ENCODE measurements around the gene KCNAB1. TPM values are rescaled to one million over a fixed set of nuclear protein-coding genes. Genes with fewer than 3 reads are reported as not detected.

The KCNAB1 gene
- total RNA-seq, 1 experiment from 2014 or later: 1.0 TPM

DNA sequence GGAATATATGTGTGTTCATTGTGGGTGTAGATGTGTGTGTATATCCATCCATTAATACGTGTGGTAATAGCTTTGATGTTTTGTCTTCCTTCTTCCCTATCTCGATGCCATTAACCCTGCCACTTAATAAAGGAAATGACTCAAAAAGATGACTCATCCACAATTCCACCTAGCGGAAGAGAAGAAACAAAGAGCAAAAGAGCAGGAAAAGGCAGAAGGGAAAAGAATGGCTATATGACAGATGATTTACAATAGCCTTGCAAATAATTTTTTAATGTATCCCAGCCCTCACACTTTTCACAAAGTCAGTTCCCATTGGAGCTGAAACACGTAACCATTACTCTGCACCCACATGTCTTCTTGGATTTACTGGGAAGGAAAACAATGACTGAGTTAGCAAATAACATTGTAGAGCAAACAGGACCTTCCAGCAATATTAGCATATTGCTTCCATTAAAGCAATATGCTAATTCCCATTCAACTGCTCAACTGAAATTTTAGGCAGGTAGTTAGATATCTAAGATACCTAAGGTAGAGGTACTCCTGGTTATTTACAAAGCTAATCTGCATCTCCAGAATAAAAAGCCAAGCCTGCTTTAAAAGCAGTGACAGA lies 197.2 kb downstream of the KCNAB1 start:
- Mint-ChIP-seq H3K27ac (peak overlapping the region; percentile 79), H3K9me3 (no peaks in the 10 kb centered on the region), H3K36me3 (no peaks in the 10 kb centered on the region), H3K4me1 (peaks cover 26% of the 10 kb centered on the region), H3K27me3 (ENCODE audit: low read depth) (no peaks in the 10 kb centered on the region), H3K4me3 (no peak overlapping the region)
- ATAC-seq: peak; percentile 46
- TF ChIP-seq RORB (CRISPR knock-in tag; IDR thresholded peaks at IDR 0.05) (no peak), GTF2I (CRISPR knock-in tag; conservative IDR thresholded peaks at IDR 0.05) (no peak), HMGA2 (CRISPR knock-in tag; IDR thresholded peaks at IDR 0.05) (no peak), ESRRA (CRISPR knock-in tag; IDR thresholded peaks at IDR 0.05; ENCODE audit: borderline replicate concordance) (no peak), GRHL2 (CRISPR knock-in tag; IDR thresholded peaks at IDR 0.05; ENCODE audit: insufficient replicate concordance, severe bottlenecking) (no peak), ZNF317 (CRISPR knock-in tag; IDR thresholded peaks at IDR 0.05; ENCODE audit: borderline replicate concordance, low read depth) (no peak), FOXP1 (CRISPR knock-in tag; IDR thresholded peaks at IDR 0.05; ENCODE audit: borderline replicate concordance) (no peak)
- TF ChIP-seq, protein P1, sequence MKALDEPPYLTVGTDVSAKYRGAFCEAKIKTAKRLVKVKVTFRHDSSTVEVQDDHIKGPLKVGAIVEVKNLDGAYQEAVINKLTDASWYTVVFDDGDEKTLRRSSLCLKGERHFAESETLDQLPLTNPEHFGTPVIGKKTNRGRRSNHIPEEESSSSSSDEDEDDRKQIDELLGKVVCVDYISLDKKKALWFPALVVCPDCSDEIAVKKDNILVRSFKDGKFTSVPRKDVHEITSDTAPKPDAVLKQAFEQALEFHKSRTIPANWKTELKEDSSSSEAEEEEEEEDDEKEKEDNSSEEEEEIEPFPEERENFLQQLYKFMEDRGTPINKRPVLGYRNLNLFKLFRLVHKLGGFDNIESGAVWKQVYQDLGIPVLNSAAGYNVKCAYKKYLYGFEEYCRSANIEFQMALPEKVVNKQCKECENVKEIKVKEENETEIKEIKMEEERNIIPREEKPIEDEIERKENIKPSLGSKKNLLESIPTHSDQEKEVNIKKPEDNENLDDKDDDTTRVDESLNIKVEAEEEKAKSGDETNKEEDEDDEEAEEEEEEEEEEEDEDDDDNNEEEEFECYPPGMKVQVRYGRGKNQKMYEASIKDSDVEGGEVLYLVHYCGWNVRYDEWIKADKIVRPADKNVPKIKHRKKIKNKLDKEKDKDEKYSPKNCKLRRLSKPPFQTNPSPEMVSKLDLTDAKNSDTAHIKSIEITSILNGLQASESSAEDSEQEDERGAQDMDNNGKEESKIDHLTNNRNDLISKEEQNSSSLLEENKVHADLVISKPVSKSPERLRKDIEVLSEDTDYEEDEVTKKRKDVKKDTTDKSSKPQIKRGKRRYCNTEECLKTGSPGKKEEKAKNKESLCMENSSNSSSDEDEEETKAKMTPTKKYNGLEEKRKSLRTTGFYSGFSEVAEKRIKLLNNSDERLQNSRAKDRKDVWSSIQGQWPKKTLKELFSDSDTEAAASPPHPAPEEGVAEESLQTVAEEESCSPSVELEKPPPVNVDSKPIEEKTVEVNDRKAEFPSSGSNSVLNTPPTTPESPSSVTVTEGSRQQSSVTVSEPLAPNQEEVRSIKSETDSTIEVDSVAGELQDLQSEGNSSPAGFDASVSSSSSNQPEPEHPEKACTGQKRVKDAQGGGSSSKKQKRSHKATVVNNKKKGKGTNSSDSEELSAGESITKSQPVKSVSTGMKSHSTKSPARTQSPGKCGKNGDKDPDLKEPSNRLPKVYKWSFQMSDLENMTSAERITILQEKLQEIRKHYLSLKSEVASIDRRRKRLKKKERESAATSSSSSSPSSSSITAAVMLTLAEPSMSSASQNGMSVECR (CRISPR knock-in tag; IDR thresholded peaks at IDR 0.05; ENCODE audit: borderline replicate concordance): no peak
- TF ChIP-seq, protein P2, sequence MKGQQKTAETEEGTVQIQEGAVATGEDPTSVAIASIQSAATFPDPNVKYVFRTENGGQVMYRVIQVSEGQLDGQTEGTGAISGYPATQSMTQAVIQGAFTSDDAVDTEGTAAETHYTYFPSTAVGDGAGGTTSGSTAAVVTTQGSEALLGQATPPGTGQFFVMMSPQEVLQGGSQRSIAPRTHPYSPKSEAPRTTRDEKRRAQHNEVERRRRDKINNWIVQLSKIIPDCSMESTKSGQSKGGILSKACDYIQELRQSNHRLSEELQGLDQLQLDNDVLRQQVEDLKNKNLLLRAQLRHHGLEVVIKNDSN (CRISPR knock-in tag; IDR thresholded peaks at IDR 0.05): no peak
- TF ChIP-seq, protein P3, sequence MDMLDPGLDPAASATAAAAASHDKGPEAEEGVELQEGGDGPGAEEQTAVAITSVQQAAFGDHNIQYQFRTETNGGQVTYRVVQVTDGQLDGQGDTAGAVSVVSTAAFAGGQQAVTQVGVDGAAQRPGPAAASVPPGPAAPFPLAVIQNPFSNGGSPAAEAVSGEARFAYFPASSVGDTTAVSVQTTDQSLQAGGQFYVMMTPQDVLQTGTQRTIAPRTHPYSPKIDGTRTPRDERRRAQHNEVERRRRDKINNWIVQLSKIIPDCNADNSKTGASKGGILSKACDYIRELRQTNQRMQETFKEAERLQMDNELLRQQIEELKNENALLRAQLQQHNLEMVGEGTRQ (CRISPR knock-in tag; IDR thresholded peaks at IDR 0.05): no peak
- TF ChIP-seq, protein P4, sequence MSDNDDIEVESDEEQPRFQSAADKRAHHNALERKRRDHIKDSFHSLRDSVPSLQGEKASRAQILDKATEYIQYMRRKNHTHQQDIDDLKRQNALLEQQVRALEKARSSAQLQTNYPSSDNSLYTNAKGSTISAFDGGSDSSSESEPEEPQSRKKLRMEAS (CRISPR knock-in tag; IDR thresholded peaks at IDR 0.05): no peak
- TF ChIP-seq, protein P5, sequence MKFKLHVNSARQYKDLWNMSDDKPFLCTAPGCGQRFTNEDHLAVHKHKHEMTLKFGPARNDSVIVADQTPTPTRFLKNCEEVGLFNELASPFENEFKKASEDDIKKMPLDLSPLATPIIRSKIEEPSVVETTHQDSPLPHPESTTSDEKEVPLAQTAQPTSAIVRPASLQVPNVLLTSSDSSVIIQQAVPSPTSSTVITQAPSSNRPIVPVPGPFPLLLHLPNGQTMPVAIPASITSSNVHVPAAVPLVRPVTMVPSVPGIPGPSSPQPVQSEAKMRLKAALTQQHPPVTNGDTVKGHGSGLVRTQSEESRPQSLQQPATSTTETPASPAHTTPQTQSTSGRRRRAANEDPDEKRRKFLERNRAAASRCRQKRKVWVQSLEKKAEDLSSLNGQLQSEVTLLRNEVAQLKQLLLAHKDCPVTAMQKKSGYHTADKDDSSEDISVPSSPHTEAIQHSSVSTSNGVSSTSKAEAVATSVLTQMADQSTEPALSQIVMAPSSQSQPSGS (CRISPR knock-in tag; IDR thresholded peaks at IDR 0.05; ENCODE audit: borderline replicate concordance, low read depth): no peak
- TF ChIP-seq, protein P6, sequence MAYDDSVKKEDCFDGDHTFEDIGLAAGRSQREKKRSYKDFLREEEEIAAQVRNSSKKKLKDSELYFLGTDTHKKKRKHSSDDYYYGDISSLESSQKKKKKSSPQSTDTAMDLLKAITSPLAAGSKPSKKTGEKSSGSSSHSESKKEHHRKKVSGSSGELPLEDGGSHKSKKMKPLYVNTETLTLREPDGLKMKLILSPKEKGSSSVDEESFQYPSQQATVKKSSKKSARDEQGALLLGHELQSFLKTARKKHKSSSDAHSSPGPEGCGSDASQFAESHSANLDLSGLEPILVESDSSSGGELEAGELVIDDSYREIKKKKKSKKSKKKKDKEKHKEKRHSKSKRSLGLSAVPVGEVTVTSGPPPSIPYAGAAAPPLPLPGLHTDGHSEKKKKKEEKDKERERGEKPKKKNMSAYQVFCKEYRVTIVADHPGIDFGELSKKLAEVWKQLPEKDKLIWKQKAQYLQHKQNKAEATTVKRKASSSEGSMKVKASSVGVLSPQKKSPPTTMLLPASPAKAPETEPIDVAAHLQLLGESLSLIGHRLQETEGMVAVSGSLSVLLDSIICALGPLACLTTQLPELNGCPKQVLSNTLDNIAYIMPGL (CRISPR knock-in tag; IDR thresholded peaks at IDR 0.05): no peak
- DNase-seq (ENCODE audit: low spot score): no peak
- POLR2A ChIA-PET: no interaction called here
- CTCF ChIA-PET: no interaction called here

DNA sequence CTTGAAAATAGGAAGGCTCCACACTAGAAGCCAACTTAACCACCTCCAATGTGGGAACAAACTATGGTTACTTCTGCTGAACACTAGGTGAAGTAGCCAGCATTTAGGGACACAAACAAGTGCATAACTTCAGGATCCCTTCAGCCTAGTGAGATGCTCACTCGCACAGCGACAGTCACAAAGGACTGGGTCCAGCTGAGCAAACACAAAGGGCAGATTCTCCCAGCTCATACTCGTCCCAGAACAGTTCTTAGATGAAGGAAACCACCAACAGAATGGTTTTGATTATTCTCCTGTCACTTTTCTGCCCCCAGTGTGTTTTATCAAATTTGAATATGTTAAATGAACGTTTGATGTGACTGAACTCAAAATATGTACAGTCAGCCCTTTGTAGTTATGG lies 201.6 kb downstream of the KCNAB1 start:
- H3K27ac Mint-ChIP-seq: no peak overlapping the region
- ATAC-seq: no peak; the same call in 1 of the 2 replicates
- peaks cover 8% of the 10 kb centered on the region; the same call in 1 of the 2 replicates for H3K9me3 Mint-ChIP-seq
- H3K36me3 Mint-ChIP-seq: no peaks in the 10 kb centered on the region
- DNase-seq (ENCODE audit: low spot score): no peak
- TF ChIP-seq HMGA2 (CRISPR knock-in tag; IDR thresholded peaks at IDR 0.05) (no peak), ZNF219 (CRISPR knock-in tag; IDR thresholded peaks at IDR 0.05; ENCODE audit: borderline replicate concordance) (no peak), SOX15 (CRISPR knock-in tag; IDR thresholded peaks at IDR 0.05) (no peak)
- ChIA-PET POLR2A (no interaction called here), CTCF (interaction anchor here (1.5 kb wide), 1 partner anchor 20 kb away, joined by 3 read pairs; no protein-coding TSS in a partner anchor)
- H3K27me3 Mint-ChIP-seq (ENCODE audit: low read depth): no peaks in the 10 kb centered on the region
- H3K4me3 Mint-ChIP-seq: no peak overlapping the region
- peaks cover 19% of the 10 kb centered on the region for H3K4me1 Mint-ChIP-seq

Data from WTC11 (cell line).